HCT116 (cell line): ENCODE measurements around the gene PLEKHM1. TPM values are rescaled to one million over a fixed set of nuclear protein-coding genes. Genes with fewer than 3 reads are reported as not detected.

Experiments
- ATAC-seq: fragments of 200-7000 bp; cut with Tn5 transposase; 2 replicates; pipeline ENCODE4 v1.9.1; 2020; ENCODE audit warnings: mild to moderate bottlenecking, moderate library complexity
- BruUV-seq: library from RNA; stranded (reverse); fragments of 400-500 nt; replicated peaks from 2 replicates; lab custom pipeline; 2021; lab: Mats Ljungman, UMichigan
- CTCF ChIA-PET: fragments of 300-600 bp; sonication (Branson Sonifier 250); formaldehyde crosslinking; loops from one replicate; lab custom pipeline; 2021; ENCODE audit warnings: antibody characterized with exemption; lab: Charles Lee
- POLR2A ChIA-PET: fragments of 300-600, 350-600 bp; sonication (Branson Sonifier 250); formaldehyde crosslinking; loops from one replicate; lab custom pipeline; 2021; ENCODE audit warnings: antibody characterized with exemption; lab: Charles Lee
- RAD21 ChIA-PET, 2 experiments: fragments of 300-600 bp; sonication (Branson Sonifier 250); formaldehyde crosslinking; loops; one replicate each; lab custom pipeline; 2023; ENCODE audit warnings: low total read pairs in 2 of 2; ENCODE audit not compliant: uncharacterized antibody in 2 of 2, unreplicated experiment in 2 of 2, low non-redundant PET in 1 of 2; lab: Charles Lee
- DNase-seq: peaks from one replicate; pipeline ENCODE4 v3.0.0-alpha.2; 2010; ENCODE audit warnings: low read depth, low spot score
- H2AFZ ChIP-seq: fragments of 200-600 bp; shearing (Covaris generic), sonication (generic); 2 replicates; pipeline ENCODE4 v1.6.1; 2017; ENCODE audit warnings: low read depth, mixed run types, mixed read lengths, antibody characterized with exemption, low read length; ENCODE audit not compliant: poor library complexity, severe bottlenecking
- H3K27ac ChIP-seq: 2 replicates; pipeline ENCODE4 v1.5.1; 2012; ENCODE audit warnings: low read depth, low read length
- H3K27me3 ChIP-seq: fragments of 200-600 bp; sonication (generic); 2 replicates; pipeline ENCODE4 v1.6.1; 2016; ENCODE audit warnings: mixed run types, low read length, mixed read lengths; ENCODE audit not compliant: insufficient read depth
- H3K36me3 ChIP-seq, 2 experiments: fragments of 200-500 bp in 1 of 2; fragments of 200-600 bp in 1 of 2; sonication (Bioruptor generic) in 1 of 2; sonication (generic) in 1 of 2; 2 replicates each; pipeline versions ENCODE4 v1.5.1 to v1.6.1; 2014 to 2016; ENCODE audit warnings: low read length in 2 of 2, inconsistent platforms in 1 of 2, mixed read lengths in 1 of 2, mixed run types in 1 of 2; ENCODE audit not compliant: insufficient read depth in 2 of 2, control insufficient read depth in 1 of 2
- H3K4me1 ChIP-seq, 2 experiments: fragments of 200-600 bp in 1 of 2; sonication (generic) in 1 of 2; 2 replicates each; pipeline versions ENCODE4 v1.5.1 to v1.6.1; 2012 to 2017; ENCODE audit warnings: low read length in 2 of 2, inconsistent platforms in 1 of 2, mild to moderate bottlenecking in 1 of 2, mixed read lengths in 1 of 2, mixed run types in 1 of 2, moderate library complexity in 1 of 2; ENCODE audit not compliant: insufficient read depth in 2 of 2, control insufficient read depth in 1 of 2
- H3K4me2 ChIP-seq: fragments of 200-600 bp; sonication (generic); 2 replicates; pipeline ENCODE4 v1.6.1; 2017; ENCODE audit warnings: mixed run types, low read length, mixed read lengths
- H3K4me3 ChIP-seq, 2 experiments: fragments of 200-600 bp in 1 of 2; sonication (generic) in 1 of 2; replicated peaks in 1 of 2; 2 replicates each; pipeline ENCODE4 v1.5.1; 2011 to 2016; ENCODE audit warnings: low read length in 2 of 2, control low read depth in 1 of 2, low read depth in 1 of 2, mild to moderate bottlenecking in 1 of 2, mixed read lengths in 1 of 2, mixed run types in 1 of 2
- H3K79me2 ChIP-seq: fragments of 200-600 bp; sonication (generic); 2 replicates; pipeline ENCODE4 v1.6.1; 2017; ENCODE audit warnings: mild to moderate bottlenecking, mixed run types, low read length, moderate library complexity, mixed read lengths; ENCODE audit not compliant: insufficient read depth
- H3K9ac ChIP-seq: fragments of 200-600 bp; sonication (generic); 2 replicates; pipeline ENCODE4 v1.6.1; 2016; ENCODE audit warnings: low read length, mixed read lengths
- H3K9me2 ChIP-seq: fragments of 200-600 bp; sonication (generic), shearing (Covaris generic); 2 replicates; pipeline ENCODE4 v1.6.1; 2017; ENCODE audit warnings: mixed run types, mild to moderate bottlenecking, moderate library complexity; ENCODE audit not compliant: insufficient read depth
- H3K9me3 ChIP-seq, 2 experiments: fragments of 200-500 bp in 1 of 2; fragments of 200-600 bp in 1 of 2; sonication (Bioruptor generic) in 1 of 2; sonication (generic) in 1 of 2; 2 replicates each; pipeline ENCODE4 v1.6.1; 2014 to 2017; ENCODE audit warnings: low read length in 2 of 2, mixed read lengths in 2 of 2, inconsistent platforms in 1 of 2, low read depth in 1 of 2, mild to moderate bottlenecking in 1 of 2, mixed run types in 1 of 2, moderate library complexity in 1 of 2; ENCODE audit not compliant: control insufficient read depth in 1 of 2, insufficient read depth in 1 of 2
- H4K20me1 ChIP-seq: fragments of 200-600 bp; sonication (generic), shearing (Covaris generic); 2 replicates; pipeline ENCODE4 v1.6.1; 2017; ENCODE audit warnings: mixed run types, mild to moderate bottlenecking, moderate library complexity; ENCODE audit not compliant: insufficient read depth
- CBX3 ChIP-seq: IDR thresholded peaks from 2 replicates; pipeline ENCODE4 v1.6.1; 2012; ENCODE audit warnings: low read depth
- CEBPB ChIP-seq: IDR thresholded peaks from 2 replicates; pipeline ENCODE4 v1.6.1; 2012; ENCODE audit warnings: low read depth
- EGR1 ChIP-seq: IDR thresholded peaks from 2 replicates; pipeline ENCODE4 v1.6.1; 2012; ENCODE audit warnings: low read depth
- ELF1 ChIP-seq: IDR thresholded peaks from 2 replicates; pipeline ENCODE4 v1.6.1; 2012; ENCODE audit warnings: low read depth, borderline replicate concordance
- FOSL1 ChIP-seq: IDR thresholded peaks from 2 replicates; pipeline ENCODE4 v1.6.1; 2012; ENCODE audit warnings: low read depth
- POLR2A ChIP-seq: IDR thresholded peaks from 2 replicates; pipeline ENCODE4 v1.7.0; 2011; ENCODE audit warnings: borderline replicate concordance; ENCODE audit not compliant: insufficient read depth, insufficient read length; ENCODE audit errors: extremely low read depth
- POLR2AphosphoS5 ChIP-seq: IDR thresholded peaks from 2 replicates; pipeline ENCODE4 v1.6.1; 2011; ENCODE audit warnings: mild to moderate bottlenecking, low read depth, low read length, moderate library complexity
- RAD21 ChIP-seq: IDR thresholded peaks from 2 replicates; pipeline ENCODE4 v1.6.1; 2012; ENCODE audit warnings: low read depth, mild to moderate bottlenecking
- SIN3A ChIP-seq: IDR thresholded peaks from 2 replicates; pipeline ENCODE4 v1.6.1; 2012; ENCODE audit warnings: low read depth
- SP1 ChIP-seq: IDR thresholded peaks from 2 replicates; pipeline ENCODE4 v1.6.1; 2012; ENCODE audit warnings: low read depth
- YY1 ChIP-seq: IDR thresholded peaks from 2 replicates; pipeline ENCODE4 v1.6.1; 2011; ENCODE audit warnings: low read length, low read depth, moderate library complexity, mild to moderate bottlenecking; ENCODE audit not compliant: insufficient replicate concordance; ENCODE audit errors: extremely low read depth
- ZFX ChIP-seq: fragments of 450-650 bp; IDR thresholded peaks from 2 replicates; pipeline ENCODE4 v1.6.1; 2017
- ZNF274 ChIP-seq: fragments of 200-500 bp; sonication (Bioruptor generic); IDR thresholded peaks from 2 replicates; pipeline ENCODE4 v1.6.1; 2014; ENCODE audit warnings: mild to moderate bottlenecking, low read depth, low read length, inconsistent platforms
- intact Hi-C: fragments of 100-400 bp; cut with micrococcal nuclease; formaldehyde crosslinking; loops from 2 replicates; pipeline ENCODE4 v1.10.0; 2022
- total RNA-seq: library from RNA; stranded (reverse); gene quantifications from one replicate; pipeline ENCODE4 v1.2.1, GENCODE V29; 2021; ENCODE audit not compliant: unreplicated experiment
- TF ChIP-seq, protein P1 (sequence below): IDR thresholded peaks from 2 replicates; pipeline ENCODE4 v1.6.1; 2012; ENCODE audit warnings: low read depth
- TF ChIP-seq, protein P2 (sequence below): IDR thresholded peaks from 2 replicates; pipeline ENCODE4 v1.6.1; 2011; ENCODE audit warnings: mild to moderate bottlenecking, low read length, moderate library complexity; ENCODE audit not compliant: insufficient replicate concordance; ENCODE audit errors: extremely low read depth

Gene PLEKHM1
- total RNA-seq, 1 experiment from 2014 or later: 32.8 TPM

DNA sequence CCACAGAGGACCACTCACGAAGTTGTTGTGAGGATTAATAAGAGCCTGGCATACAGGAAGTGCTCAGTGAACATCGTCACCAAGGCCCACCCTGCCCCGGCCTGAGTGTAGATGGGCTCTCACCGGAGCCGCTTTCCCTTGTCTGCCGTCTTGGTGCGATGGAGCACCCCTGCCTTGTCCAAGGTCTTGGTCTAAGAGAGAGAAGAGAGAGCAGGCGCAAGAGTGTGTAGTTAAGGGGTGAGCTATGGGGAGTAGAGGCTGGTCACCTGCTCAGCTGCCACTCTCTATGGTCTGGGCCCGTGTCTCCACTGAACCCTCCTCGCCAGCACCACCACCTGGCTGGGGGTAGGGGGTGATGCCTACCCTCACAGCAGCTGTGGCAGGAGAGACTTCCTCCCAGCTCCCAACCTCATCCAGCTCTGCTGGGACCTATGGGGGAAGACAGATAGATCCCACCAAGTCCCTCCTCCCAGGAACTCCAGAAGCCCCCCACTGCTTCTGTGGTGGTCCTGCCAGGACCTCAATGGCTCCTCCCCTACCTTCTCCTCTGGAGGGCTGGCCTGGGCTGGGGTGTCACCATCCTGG is 86.5 kb downstream of the PLEKHM1 start:
- CTCF ChIA-PET: no interaction called here
- H2AFZ ChIP-seq: no peak overlapping the region

DNA sequence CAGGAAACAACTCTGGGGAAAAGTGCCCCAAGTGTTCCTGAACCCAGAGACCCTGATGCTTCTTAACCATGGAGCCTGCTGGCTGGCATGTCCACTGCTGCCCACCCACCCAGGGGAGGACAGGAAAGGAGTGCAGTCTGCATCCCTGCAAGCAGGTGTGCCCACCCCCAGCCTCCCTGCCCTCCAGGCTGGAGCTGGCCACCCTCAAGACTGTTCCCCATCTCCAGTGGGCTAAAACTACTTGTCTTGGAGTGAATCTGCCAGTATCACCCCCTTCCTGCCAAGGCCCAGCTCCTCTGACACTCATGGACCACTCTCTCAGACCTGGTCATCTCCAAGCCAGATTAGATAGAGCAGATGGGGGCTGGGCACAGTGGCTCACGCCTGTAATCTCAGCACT is 87.6 kb downstream of the PLEKHM1 start:
- intact Hi-C loops: no loop called here
- BruUV-seq: no TSS peak
- TF ChIP-seq POLR2A (no peak), CBX3 (no peak), EGR1 (no peak), RAD21 (no peak), ELF1 (no peak), YY1 (no peak), ZNF274 (no peak), CEBPB (no peak), SIN3A (no peak), FOSL1 (no peak), ZFX (no peak), SP1 (no peak)
- TF ChIP-seq, protein P1, sequence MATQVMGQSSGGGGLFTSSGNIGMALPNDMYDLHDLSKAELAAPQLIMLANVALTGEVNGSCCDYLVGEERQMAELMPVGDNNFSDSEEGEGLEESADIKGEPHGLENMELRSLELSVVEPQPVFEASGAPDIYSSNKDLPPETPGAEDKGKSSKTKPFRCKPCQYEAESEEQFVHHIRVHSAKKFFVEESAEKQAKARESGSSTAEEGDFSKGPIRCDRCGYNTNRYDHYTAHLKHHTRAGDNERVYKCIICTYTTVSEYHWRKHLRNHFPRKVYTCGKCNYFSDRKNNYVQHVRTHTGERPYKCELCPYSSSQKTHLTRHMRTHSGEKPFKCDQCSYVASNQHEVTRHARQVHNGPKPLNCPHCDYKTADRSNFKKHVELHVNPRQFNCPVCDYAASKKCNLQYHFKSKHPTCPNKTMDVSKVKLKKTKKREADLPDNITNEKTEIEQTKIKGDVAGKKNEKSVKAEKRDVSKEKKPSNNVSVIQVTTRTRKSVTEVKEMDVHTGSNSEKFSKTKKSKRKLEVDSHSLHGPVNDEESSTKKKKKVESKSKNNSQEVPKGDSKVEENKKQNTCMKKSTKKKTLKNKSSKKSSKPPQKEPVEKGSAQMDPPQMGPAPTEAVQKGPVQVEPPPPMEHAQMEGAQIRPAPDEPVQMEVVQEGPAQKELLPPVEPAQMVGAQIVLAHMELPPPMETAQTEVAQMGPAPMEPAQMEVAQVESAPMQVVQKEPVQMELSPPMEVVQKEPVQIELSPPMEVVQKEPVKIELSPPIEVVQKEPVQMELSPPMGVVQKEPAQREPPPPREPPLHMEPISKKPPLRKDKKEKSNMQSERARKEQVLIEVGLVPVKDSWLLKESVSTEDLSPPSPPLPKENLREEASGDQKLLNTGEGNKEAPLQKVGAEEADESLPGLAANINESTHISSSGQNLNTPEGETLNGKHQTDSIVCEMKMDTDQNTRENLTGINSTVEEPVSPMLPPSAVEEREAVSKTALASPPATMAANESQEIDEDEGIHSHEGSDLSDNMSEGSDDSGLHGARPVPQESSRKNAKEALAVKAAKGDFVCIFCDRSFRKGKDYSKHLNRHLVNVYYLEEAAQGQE: no peak

More for the DNA sequence above, 86.5 kb downstream of the PLEKHM1 start:
- Histone ChIP-seq H3K4me1 (peaks cover 0 to 11% of the 10 kb centered on the region in 2 experiments; a peak in 1 of 4 replicates), H3K9ac (no peak overlapping the region), H3K27me3 (no peaks in the 10 kb centered on the region), H3K27ac (no peak overlapping the region), H3K4me3 (no peak overlapping the region), H3K36me3 (peaks cover 0 to 37% of the 10 kb centered on the region in 2 experiments; a peak in 2 of 4 replicates), H3K79me2 (no peaks in the 10 kb centered on the region), H4K20me1 (no peaks in the 10 kb centered on the region), H3K4me2 (no peak overlapping the region), H3K9me2 (no peaks in the 10 kb centered on the region), H3K9me3 (no peaks in the 10 kb centered on the region)
- POLR2A ChIA-PET: no interaction called here
- no peak for TF ChIP-seq POLR2AphosphoS5
- TF ChIP-seq ZNF274: no peak
- TF ChIP-seq, protein P2, sequence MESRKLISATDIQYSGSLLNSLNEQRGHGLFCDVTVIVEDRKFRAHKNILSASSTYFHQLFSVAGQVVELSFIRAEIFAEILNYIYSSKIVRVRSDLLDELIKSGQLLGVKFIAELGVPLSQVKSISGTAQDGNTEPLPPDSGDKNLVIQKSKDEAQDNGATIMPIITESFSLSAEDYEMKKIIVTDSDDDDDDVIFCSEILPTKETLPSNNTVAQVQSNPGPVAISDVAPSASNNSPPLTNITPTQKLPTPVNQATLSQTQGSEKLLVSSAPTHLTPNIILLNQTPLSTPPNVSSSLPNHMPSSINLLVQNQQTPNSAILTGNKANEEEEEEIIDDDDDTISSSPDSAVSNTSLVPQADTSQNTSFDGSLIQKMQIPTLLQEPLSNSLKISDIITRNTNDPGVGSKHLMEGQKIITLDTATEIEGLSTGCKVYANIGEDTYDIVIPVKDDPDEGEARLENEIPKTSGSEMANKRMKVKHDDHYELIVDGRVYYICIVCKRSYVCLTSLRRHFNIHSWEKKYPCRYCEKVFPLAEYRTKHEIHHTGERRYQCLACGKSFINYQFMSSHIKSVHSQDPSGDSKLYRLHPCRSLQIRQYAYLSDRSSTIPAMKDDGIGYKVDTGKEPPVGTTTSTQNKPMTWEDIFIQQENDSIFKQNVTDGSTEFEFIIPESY: no peak
- DNase-seq: no peak
- no TSS peak for BruUV-seq
- intact Hi-C loops: no loop called here
- ATAC-seq: no peak; the same call in 1 of the 2 replicates
- RAD21 ChIA-PET: no interaction called here

More for the DNA sequence above, 87.6 kb downstream of the PLEKHM1 start:
- Histone ChIP-seq H3K4me1 (peaks cover 0 to 11% of the 10 kb centered on the region in 2 experiments; a peak in 1 of 4 replicates), H3K4me2 (no peak overlapping the region), H3K9me2 (no peaks in the 10 kb centered on the region), H4K20me1 (no peaks in the 10 kb centered on the region), H2AFZ (no peak overlapping the region), H3K27ac (no peak overlapping the region), H3K27me3 (no peaks in the 10 kb centered on the region), H3K4me3 (no peak overlapping the region), H3K9me3 (no peaks in the 10 kb centered on the region), H3K9ac (no peak overlapping the region), H3K79me2 (no peaks in the 10 kb centered on the region), H3K36me3 (peaks cover 0 to 39% of the 10 kb centered on the region in 2 experiments; a peak in 3 of 4 replicates)
- ChIA-PET RAD21 (no interaction called here), CTCF (no interaction called here), POLR2A (no interaction called here)
- no peak for ATAC-seq
- no peak for DNase-seq
